Left kidney (tissue), 2 donors: ENCODE measurements around the gene SMIM13. TPM values are rescaled to one million over a fixed set of nuclear protein-coding genes. Genes with fewer than 3 reads are reported as not detected.

Experiments used
- DNase-seq: peaks from one replicate; pipeline ENCODE4 v3.0.0-alpha.2; 2013
- polyA plus RNA-seq: library from polyadenylated mRNA; unstranded; fragments of 120-200 nt; gene quantifications from one replicate; pipeline ENCODE4 v1.2.1, GENCODE V29; 2013; ENCODE audit not compliant: insufficient read length

SMIM13 gene
- polyA plus RNA-seq, 1 donor, result 19.5 TPM

- DNase-seq, result no peak
Measured at GRCh38 chr6:11120271-11121005, 26.8 kb downstream of the SMIM13 start.

- no peak for DNase-seq
Measured at GRCh38 chr6:11121851-11122250, 28.2 kb downstream of the SMIM13 start.

GRCh38 chr6:11122380-11122779 is 28.7 kb downstream of the SMIM13 start:
- DNase-seq, result no peak

GRCh38 chr6:11123978-11124377 is 30.3 kb downstream of the SMIM13 start:
- no peak for DNase-seq

GRCh38 chr6:11126876-11127275 is 33.2 kb downstream of the SMIM13 start:
- DNase-seq, result no peak

GRCh38 chr6:11128608-11129007 is 35.0 kb downstream of the SMIM13 start:
- DNase-seq, result no peak

- DNase-seq, result no peak
Measured at GRCh38 chr6:11129908-11130565, 36.4 kb downstream of the SMIM13 start.

- no peak for DNase-seq
Measured at GRCh38 chr6:11130605-11131004, 37.0 kb downstream of the SMIM13 start.

- no peak for DNase-seq
Measured at GRCh38 chr6:11132194-11132888, 38.7 kb downstream of the SMIM13 start.

GRCh38 chr6:11133281-11133680 is 39.6 kb downstream of the SMIM13 start:
- no peak for DNase-seq

GRCh38 chr6:11136809-11137208 is 43.2 kb downstream of the SMIM13 start:
- no peak for DNase-seq

- DNase-seq, result no peak
Measured at GRCh38 chr6:11139051-11139960, 45.7 kb downstream of the SMIM13 start.

GRCh38 chr6:11140056-11140455 is 46.4 kb downstream of the SMIM13 start:
- no peak for DNase-seq

GRCh38 chr6:11141295-11141694 is 47.7 kb downstream of the SMIM13 start:
- no peak for DNase-seq

GRCh38 chr6:11142296-11143027 is 48.8 kb downstream of the SMIM13 start:
- no peak for DNase-seq

GRCh38 chr6:11143394-11144371 is 50.0 kb downstream of the SMIM13 start:
- DNase-seq, result no peak

GRCh38 chr6:11144393-11144851 is 50.8 kb downstream of the SMIM13 start:
- peak; percentile 69 for DNase-seq

GRCh38 chr6:11146117-11146826 is 52.6 kb downstream of the SMIM13 start:
- DNase-seq, result no peak

GRCh38 chr6:11149551-11149950 is 55.9 kb downstream of the SMIM13 start:
- no peak for DNase-seq
